ENCODE data around the gene SCNN1B. TPM values are rescaled to one million over a fixed set of nuclear protein-coding genes. Genes with fewer than 3 reads are reported as not detected.

SCNN1B gene
- total and polyA plus RNA-seq, 11 donors: 0.15 to 1.1 (median 0.34) TPM; not detected in 6

DNA sequence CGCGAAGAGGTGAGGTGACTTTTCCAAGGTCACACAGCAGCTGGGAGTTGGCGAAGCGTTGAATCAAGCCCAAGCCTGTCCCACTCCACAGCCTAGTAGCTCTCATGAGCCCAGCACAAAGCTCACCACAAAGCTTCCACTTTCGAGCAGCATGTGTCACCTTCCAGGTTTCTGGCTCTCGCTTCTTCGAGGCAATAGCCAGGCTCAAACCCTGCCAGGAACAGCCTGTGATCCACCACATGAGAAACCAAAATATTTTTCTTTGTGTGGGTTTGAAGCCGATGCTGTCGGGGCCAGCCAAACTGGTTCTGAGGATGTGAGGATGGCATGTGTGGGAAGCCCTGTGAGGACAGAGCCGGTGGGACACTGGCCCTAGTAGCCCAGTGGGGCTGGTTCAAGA is 82.8 kb downstream of the SCNN1B start:
- 93 to 95% (median 94%) methylated on average over 10 of the region's 10 CpGs for whole genome bisulfite sequencing, 4 donors
- ATAC-seq (no peak), DNase-seq (no peak)
- Histone ChIP-seq H3K4me1 (no peaks in the 10 kb centered on the region), H3K36me3 (peaks cover 0 to 28% (median 18%) of the 10 kb centered on the region in 9 donors), H3K27me3 (no peaks in the 10 kb centered on the region), H3K27ac (no peak overlapping the region), H3K4me3 (no peak overlapping the region), H3K9me3 (no peaks in the 10 kb centered on the region)
- TF ChIP-seq, protein P1, sequence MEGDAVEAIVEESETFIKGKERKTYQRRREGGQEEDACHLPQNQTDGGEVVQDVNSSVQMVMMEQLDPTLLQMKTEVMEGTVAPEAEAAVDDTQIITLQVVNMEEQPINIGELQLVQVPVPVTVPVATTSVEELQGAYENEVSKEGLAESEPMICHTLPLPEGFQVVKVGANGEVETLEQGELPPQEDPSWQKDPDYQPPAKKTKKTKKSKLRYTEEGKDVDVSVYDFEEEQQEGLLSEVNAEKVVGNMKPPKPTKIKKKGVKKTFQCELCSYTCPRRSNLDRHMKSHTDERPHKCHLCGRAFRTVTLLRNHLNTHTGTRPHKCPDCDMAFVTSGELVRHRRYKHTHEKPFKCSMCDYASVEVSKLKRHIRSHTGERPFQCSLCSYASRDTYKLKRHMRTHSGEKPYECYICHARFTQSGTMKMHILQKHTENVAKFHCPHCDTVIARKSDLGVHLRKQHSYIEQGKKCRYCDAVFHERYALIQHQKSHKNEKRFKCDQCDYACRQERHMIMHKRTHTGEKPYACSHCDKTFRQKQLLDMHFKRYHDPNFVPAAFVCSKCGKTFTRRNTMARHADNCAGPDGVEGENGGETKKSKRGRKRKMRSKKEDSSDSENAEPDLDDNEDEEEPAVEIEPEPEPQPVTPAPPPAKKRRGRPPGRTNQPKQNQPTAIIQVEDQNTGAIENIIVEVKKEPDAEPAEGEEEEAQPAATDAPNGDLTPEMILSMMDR (IDR thresholded peaks at IDR 0.05): no peak
- TF ChIP-seq POLR2A (IDR thresholded peaks at IDR 0.05): no peak
- intact Hi-C loops (cut with DNase I): loop anchor here in 1 of 10 donors (5.0 kb wide), 1 partner anchor 48 kb away; no protein-coding TSS in a partner anchor

DNA sequence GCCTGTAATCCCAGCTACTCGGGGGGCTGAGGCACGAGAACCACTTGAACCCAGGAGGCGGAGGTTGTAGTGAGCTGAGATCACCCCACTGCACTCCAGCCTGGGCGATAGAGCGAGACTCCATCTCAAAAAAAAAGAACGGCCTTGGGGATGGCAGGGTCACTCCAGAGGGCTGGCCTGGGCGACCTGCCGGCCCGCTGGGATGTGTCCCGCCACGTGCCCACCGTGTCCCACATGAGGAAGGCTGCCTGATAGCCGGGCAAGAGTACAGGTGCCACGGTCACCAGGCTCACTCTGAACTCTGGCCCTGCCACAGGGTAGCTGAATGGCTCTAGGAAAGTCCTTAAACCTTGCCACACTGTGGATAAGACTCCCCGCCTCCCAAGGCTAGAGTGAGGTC is 83.3 kb downstream of the SCNN1B start:
- WGBS, 4 donors: 93 to 100% (median 96%) methylated on average over 6 to 15 of the region's 15 CpGs
- H3K27ac ChIP-seq: no peak overlapping the region
- intact Hi-C loops (cut with DNase I): loop anchor here in 1 of 10 donors (5.0 kb wide), 1 partner anchor 48 kb away; no protein-coding TSS in a partner anchor

GRCh38 chr16:23387666-23388065 is 85.6 kb downstream of the SCNN1B start:
- 91 to 94% (median 92%) methylated on average over 8 of the region's 8 CpGs for WGBS, 4 donors
- TF ChIP-seq, protein P1 (IDR thresholded peaks at IDR 0.05): no peak
- ATAC-seq (no peak), DNase-seq (no peak)
- no peak overlapping the region for H3K4me3 ChIP-seq
- H3K27me3 ChIP-seq: no peaks in the 10 kb centered on the region
- H3K27ac ChIP-seq: no peak overlapping the region
- peaks cover 0 to 56% (median 44%) of the 10 kb centered on the region in 9 donors for H3K36me3 ChIP-seq
- intact Hi-C loops (cut with DNase I): loop anchor here in 1 of 10 donors (5.0 kb wide), 1 partner anchor 50 kb away; no protein-coding TSS in a partner anchor
- H3K9me3 ChIP-seq: no peaks in the 10 kb centered on the region
- H3K4me1 ChIP-seq: no peaks in the 10 kb centered on the region

More for the DNA sequence above, 83.3 kb downstream of the SCNN1B start:
- Histone ChIP-seq H3K27me3 (no peaks in the 10 kb centered on the region), H3K9me3 (no peaks in the 10 kb centered on the region), H3K36me3 (peaks cover 0 to 33% (median 22%) of the 10 kb centered on the region in 9 donors), H3K4me1 (no peaks in the 10 kb centered on the region), H3K4me3 (no peak overlapping the region)
- no peak for ATAC-seq
- TF ChIP-seq POLR2A (IDR thresholded peaks at IDR 0.05): no peak
- TF ChIP-seq, protein P1 (IDR thresholded peaks at IDR 0.05): no peak
- DNase-seq: no peak

DNA sequence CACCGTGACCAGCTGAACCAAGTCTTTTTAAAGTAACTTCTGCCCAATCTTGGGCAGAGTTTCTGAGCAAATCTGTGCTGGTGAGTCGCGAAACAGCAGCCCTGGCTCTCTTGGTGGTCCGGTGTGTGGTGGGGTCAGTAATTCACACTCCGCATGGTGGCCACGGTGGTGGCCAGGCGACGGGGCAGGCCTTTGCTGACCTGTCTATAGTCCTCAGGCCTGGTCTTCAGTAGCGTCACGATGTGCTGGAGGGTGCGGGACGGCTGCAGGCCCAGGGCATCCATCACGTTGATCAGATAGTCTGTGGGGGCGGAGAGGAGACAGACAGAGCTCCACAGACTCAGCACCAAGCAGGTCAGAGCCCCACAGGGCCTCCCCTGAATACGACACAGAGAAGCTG is 86.7 kb downstream of the SCNN1B start:
- 88 to 92% (median 90%) methylated on average over 13 to 15 of the region's 15 CpGs for WGBS, 4 donors
- H3K4me1 ChIP-seq: peaks cover 0 to 9% (median 6%) of the 10 kb centered on the region in 12 donors
- no peaks in the 10 kb centered on the region for H3K27me3 ChIP-seq
- peaks cover 0 to 66% (median 52%) of the 10 kb centered on the region in 9 donors for H3K36me3 ChIP-seq
- no peak for ATAC-seq
- intact Hi-C loops (cut with DNase I): loop anchor here in 1 of 10 donors (5.0 kb wide), 1 partner anchor 51 kb away; no protein-coding TSS in a partner anchor
- no peak overlapping the region for H3K4me3 ChIP-seq
- DNase-seq: no peak
- H3K27ac ChIP-seq: no peak overlapping the region
- H3K9me3 ChIP-seq: no peaks in the 10 kb centered on the region
- TF ChIP-seq, protein P1 (IDR thresholded peaks at IDR 0.05): no peak
- TF ChIP-seq POLR2A (IDR thresholded peaks at IDR 0.05): no peak
